ENCODE results near the gene BANK1. TPM values are rescaled to one million over a fixed set of nuclear protein-coding genes. Genes with fewer than 3 reads are reported as not detected.

Gene BANK1
- total RNA-seq, 6 donors from 2014 or later = 7.6 to 29.3 (median 11.4) TPM

DNA sequence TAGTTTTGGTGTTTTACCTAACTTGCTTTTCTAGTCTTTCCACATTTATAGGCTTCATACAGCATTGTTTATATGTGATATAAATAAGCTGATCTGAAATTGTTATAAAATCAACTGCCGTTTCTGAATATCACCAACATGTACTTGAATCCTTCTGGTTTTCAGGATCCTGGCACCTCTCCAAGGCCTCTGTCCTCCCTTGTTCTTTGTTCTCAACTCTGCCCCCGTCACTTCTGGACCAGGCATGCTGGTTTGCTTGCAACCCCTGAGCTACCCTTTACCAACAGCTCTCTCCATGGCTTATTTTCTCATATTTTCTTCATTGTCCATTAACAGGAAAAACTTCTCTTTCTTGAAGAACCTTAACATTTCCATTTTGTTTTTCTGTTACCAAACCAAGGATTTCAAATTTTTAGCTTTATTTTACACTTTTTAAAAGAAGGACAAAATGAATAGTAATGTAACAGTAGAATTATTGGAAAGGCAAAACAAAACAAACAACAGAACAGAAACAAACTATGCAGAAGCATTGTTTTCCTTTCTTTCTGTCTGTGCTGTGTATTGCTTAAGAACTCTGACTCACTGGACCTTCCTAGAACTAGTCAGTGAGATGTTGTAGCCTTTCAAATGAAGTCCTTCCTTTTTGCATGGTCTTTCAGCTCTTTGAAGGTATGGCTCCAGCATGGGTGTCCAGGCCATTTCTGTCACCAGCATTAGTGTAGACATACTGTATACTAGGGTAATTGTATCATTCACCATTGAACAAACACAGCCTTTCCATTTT is 44.8 kb downstream of the BANK1 start:
- H3K4me1 ChIP-seq = peaks cover 0 to 10% (median 0%) of the 10 kb centered on the region in 4 donors
- H3K4me3 ChIP-seq = no peak overlapping the region
- DNase-seq (peak in 1 of 2 donors; percentile 27), ATAC-seq (ENCODE audit: low FRiP score in 2 of 2) (peak in 1 of 2 donors; percentile 70)
- no peak for TF ChIP-seq EP300 (IDR thresholded peaks at IDR 0.05)
- TF ChIP-seq POLR2A (IDR thresholded peaks at IDR 0.05) = no peak
- TF ChIP-seq, protein P1, sequence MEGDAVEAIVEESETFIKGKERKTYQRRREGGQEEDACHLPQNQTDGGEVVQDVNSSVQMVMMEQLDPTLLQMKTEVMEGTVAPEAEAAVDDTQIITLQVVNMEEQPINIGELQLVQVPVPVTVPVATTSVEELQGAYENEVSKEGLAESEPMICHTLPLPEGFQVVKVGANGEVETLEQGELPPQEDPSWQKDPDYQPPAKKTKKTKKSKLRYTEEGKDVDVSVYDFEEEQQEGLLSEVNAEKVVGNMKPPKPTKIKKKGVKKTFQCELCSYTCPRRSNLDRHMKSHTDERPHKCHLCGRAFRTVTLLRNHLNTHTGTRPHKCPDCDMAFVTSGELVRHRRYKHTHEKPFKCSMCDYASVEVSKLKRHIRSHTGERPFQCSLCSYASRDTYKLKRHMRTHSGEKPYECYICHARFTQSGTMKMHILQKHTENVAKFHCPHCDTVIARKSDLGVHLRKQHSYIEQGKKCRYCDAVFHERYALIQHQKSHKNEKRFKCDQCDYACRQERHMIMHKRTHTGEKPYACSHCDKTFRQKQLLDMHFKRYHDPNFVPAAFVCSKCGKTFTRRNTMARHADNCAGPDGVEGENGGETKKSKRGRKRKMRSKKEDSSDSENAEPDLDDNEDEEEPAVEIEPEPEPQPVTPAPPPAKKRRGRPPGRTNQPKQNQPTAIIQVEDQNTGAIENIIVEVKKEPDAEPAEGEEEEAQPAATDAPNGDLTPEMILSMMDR (IDR thresholded peaks at IDR 0.05) = no peak
- no peak for TF ChIP-seq POLR2AphosphoS5 (IDR thresholded peaks at IDR 0.05)
- H3K27ac ChIP-seq = peak overlapping the region in 1 of 4 donors; percentile 17
- H3K36me3 ChIP-seq = no peaks in the 10 kb centered on the region
- 20 to 34% methylated on average over 2 of the region's 2 CpGs for WGBS, 2 donors
- H3K9me3 ChIP-seq = no peaks in the 10 kb centered on the region
- no peaks in the 10 kb centered on the region for H3K27me3 ChIP-seq

DNA sequence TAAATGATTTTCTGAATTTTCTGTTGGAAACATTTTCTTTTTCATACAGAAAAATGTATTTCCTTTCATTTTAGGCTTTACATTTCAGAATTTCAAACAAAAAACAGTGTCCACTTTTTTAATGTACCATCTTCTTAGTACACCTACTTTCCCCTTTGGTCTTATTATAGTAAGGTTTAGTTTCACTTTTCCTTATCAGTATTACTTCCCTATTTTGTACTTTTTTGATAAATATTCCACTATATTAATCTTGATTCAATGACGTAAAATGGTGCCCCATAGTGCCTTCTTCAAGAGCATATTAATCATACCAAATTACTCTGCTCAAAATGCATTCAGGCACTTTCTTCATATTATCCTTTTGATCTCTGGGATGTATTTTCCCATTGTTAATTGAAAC is 52.5 kb downstream of the BANK1 start:
- DNase-seq = no peak
- no peaks in the 10 kb centered on the region for H3K9me3 ChIP-seq
- H3K4me1 ChIP-seq = no peaks in the 10 kb centered on the region
- TF ChIP-seq POLR2A (IDR thresholded peaks at IDR 0.05) (no peak), POLR2AphosphoS5 (IDR thresholded peaks at IDR 0.05) (no peak), EP300 (IDR thresholded peaks at IDR 0.05) (no peak)
- TF ChIP-seq, protein P1 (IDR thresholded peaks at IDR 0.05) = no peak
- no peaks in the 10 kb centered on the region for H3K36me3 ChIP-seq
- no peak overlapping the region for H3K27ac ChIP-seq
- H3K27me3 ChIP-seq = no peaks in the 10 kb centered on the region
- WGBS, 2 donors = 56 to 68% methylated on average over 1 of the region's 1 CpG
- no peak overlapping the region for H3K4me3 ChIP-seq
- ATAC-seq (ENCODE audit: low FRiP score in 2 of 2) = no peak

DNA sequence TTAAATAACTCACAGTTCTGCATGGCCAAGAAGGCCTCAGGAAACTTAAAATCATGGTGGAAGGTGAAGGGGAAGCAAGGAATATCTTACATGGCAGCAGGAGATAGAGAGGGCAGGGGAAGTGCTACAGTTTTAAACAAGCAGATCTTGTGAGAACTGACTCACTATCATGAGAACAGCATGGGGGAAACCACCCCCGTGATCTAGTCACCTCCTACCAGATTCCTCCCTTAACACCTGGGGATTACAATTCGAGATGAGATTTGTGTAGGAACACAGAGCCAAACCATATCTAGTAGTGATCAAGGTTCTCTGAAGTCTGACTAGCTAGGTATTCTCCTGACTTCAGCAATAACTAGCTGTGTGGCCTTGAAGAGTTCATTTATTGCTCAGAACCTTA is 56.0 kb downstream of the BANK1 start:
- DNase-seq (no peak), ATAC-seq (ENCODE audit: low FRiP score in 2 of 2) (no peak)
- H3K4me3 ChIP-seq = no peak overlapping the region
- no peaks in the 10 kb centered on the region for H3K9me3 ChIP-seq
- no peak overlapping the region for H3K27ac ChIP-seq
- no peaks in the 10 kb centered on the region for H3K36me3 ChIP-seq
- H3K27me3 ChIP-seq = no peaks in the 10 kb centered on the region
- TF ChIP-seq POLR2A (IDR thresholded peaks at IDR 0.05) (no peak), EP300 (IDR thresholded peaks at IDR 0.05) (no peak), POLR2AphosphoS5 (IDR thresholded peaks at IDR 0.05) (no peak)
- TF ChIP-seq, protein P1 (IDR thresholded peaks at IDR 0.05) = no peak
- no peaks in the 10 kb centered on the region for H3K4me1 ChIP-seq
- 67 to 85% methylated on average over 2 of the region's 2 CpGs for WGBS, 2 donors

DNA sequence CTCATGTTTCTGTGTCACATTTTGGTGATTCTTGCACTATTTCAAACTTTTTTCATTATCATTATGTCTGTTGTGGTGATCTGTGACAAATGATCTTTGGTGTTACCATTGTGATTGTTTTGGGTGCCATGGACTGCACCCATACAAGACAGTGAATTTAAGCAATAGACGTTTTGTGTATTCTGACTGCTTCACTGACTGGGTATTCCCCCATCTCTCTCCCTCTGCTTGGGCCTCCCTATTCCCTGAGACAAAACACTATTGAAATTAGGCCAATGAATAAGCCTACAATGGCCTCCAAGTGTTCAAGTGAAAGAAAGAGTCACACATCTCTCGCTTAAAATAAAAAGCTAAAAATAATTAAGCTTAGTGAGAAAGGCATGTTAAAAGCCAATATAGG is 60.2 kb downstream of the BANK1 start:
- Histone ChIP-seq H3K4me3 (no peak overlapping the region), H3K4me1 (no peaks in the 10 kb centered on the region), H3K36me3 (no peaks in the 10 kb centered on the region), H3K27me3 (no peaks in the 10 kb centered on the region), H3K9me3 (no peaks in the 10 kb centered on the region), H3K27ac (no peak overlapping the region)
- 48 to 55% methylated on average over 2 of the region's 2 CpGs for WGBS, 2 donors
- no peak for ATAC-seq (ENCODE audit: low FRiP score in 2 of 2)
- no peak for DNase-seq
- no peak for TF ChIP-seq POLR2AphosphoS5 (IDR thresholded peaks at IDR 0.05)
- TF ChIP-seq POLR2A (IDR thresholded peaks at IDR 0.05) = no peak
- TF ChIP-seq EP300 (IDR thresholded peaks at IDR 0.05) = no peak
- TF ChIP-seq, protein P1 (IDR thresholded peaks at IDR 0.05) = no peak

DNA sequence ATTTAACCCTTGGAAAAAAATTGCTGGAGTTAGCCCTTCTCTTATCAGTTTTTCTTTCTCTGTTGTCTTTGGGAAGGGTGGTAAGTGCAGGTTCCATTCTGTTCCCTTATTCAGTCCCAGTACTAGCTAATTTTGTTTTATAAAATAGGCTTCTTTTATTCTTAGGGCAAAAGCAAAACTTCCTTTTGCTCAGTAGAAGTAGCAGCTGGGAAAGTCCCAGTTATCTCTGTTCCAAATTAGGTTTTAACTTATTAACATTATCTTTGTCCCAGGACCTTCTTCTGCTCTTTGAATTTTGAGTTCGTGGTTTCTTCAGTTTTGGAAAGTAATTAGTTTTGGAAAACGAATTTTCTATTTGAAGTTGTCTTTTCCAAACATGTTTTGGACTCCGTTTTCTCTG is 61.1 kb downstream of the BANK1 start:
- 82 to 88% methylated on average over 3 of the region's 3 CpGs for WGBS, 2 donors
- Histone ChIP-seq H3K36me3 (no peaks in the 10 kb centered on the region), H3K27ac (no peak overlapping the region), H3K4me1 (no peaks in the 10 kb centered on the region), H3K4me3 (no peak overlapping the region), H3K9me3 (no peaks in the 10 kb centered on the region), H3K27me3 (no peaks in the 10 kb centered on the region)
- DNase-seq (no peak), ATAC-seq (ENCODE audit: low FRiP score in 2 of 2) (no peak)
- TF ChIP-seq, protein P1 (IDR thresholded peaks at IDR 0.05) = no peak
- no peak for TF ChIP-seq EP300 (IDR thresholded peaks at IDR 0.05)

Measured in upper lobe of left lung (tissue), 6 donors.